Measurements from ENCODE around the gene HIF1A.

HIF1A gene

DNA sequence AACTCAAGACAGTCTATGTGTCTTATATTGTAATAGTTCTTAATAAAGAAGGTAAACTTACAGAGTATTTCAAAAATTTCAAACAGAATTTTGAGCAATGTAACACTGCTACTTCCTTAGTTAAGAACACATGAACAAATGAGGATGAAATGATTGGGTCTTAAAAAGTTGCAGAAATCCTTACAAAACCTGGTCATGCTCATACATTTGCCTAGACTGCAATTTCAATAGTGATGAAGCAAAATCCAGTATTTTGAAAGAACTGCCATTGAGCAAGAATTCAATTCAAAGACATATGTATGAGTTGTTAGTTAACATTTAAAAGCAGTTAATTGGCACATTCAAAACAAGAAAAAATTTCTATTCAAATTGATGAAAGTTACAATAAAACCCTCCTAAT is 17.8 kb upstream of the HIF1A start:
- Histone ChIP-seq H3K36me3 (ENCODE audit: insufficient read depth, low read length) (no peaks in the 10 kb centered on the region), H3K4me3 (ENCODE audit: low read depth in 1 of 2, low read length in 2 of 2) (no peak overlapping the region), H3K9me3 (ENCODE audit: low read length) (no peaks in the 10 kb centered on the region), H3K4me1 (ENCODE audit: insufficient read depth, low read length) (no peaks in the 10 kb centered on the region), H3K27me3 (ENCODE audit: control insufficient read depth in 1 of 2, insufficient read depth in 2 of 2, low read length in 2 of 2) (no peaks in the 10 kb centered on the region), H3K27ac (ENCODE audit: low read depth, low read length) (no peak overlapping the region), H3K9ac (ENCODE audit: low read length) (no peak overlapping the region)

DNA sequence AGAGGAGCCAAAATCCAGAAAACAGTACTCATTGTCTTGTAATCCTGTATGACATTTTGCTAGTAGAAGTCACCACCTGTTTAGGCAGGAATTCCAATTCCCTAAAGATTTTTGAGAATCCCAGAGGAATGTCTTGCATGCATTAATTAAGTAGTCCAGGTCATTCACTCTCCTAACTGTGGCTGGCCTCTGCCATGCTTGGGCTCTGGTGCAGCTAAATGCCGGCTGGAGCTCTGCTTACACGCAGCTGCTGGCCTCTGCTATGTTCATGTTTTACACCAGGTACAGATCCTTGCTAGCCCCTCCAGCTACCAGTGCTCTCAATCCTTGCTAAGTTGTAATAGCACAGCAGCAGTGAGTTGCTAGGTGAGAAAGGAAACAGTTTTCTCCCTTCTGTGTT is 16.3 kb upstream of the HIF1A start:
- Histone ChIP-seq H3K36me3 (ENCODE audit: insufficient read depth, low read length) (no peaks in the 10 kb centered on the region), H3K9me3 (ENCODE audit: low read length) (no peaks in the 10 kb centered on the region), H3K9ac (ENCODE audit: low read length) (no peak overlapping the region), H3K4me3 (ENCODE audit: low read depth in 1 of 2, low read length in 2 of 2) (no peak overlapping the region), H3K27me3 (ENCODE audit: control insufficient read depth in 1 of 2, insufficient read depth in 2 of 2, low read length in 2 of 2) (no peaks in the 10 kb centered on the region), H3K4me1 (ENCODE audit: insufficient read depth, low read length) (no peaks in the 10 kb centered on the region), H3K27ac (ENCODE audit: low read depth, low read length) (no peak overlapping the region)

DNA sequence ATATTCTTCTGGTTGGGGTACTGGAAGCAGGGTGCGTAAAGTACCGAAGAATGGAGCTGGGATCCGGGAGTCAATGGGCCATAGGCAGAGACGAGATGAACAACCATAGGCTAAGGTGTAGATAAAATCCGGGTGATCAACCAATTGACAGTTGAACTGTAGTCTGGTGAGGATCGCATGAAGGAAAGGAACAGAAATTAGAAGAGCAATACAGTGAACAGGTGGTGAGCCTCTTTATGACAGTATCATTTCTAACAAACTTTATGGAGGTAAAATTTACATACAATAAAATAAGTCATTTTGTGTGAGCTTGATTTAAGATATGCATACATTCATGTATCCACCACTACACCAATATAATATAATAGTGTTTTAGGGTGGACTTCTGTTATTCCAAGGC is 13.9 kb upstream of the HIF1A start:
- no peaks in the 10 kb centered on the region for H3K9me3 ChIP-seq (ENCODE audit: low read length)
- no peak overlapping the region for H3K9ac ChIP-seq (ENCODE audit: low read length)
- H3K4me1 ChIP-seq (ENCODE audit: insufficient read depth, low read length), result no peaks in the 10 kb centered on the region
- no peaks in the 10 kb centered on the region for H3K27me3 ChIP-seq (ENCODE audit: control insufficient read depth in 1 of 2, insufficient read depth in 2 of 2, low read length in 2 of 2)
- H3K36me3 ChIP-seq (ENCODE audit: insufficient read depth, low read length), result no peaks in the 10 kb centered on the region
- no peak overlapping the region for H3K27ac ChIP-seq (ENCODE audit: low read depth, low read length)
- no peak overlapping the region for H3K4me3 ChIP-seq (ENCODE audit: low read depth in 1 of 2, low read length in 2 of 2)

DNA sequence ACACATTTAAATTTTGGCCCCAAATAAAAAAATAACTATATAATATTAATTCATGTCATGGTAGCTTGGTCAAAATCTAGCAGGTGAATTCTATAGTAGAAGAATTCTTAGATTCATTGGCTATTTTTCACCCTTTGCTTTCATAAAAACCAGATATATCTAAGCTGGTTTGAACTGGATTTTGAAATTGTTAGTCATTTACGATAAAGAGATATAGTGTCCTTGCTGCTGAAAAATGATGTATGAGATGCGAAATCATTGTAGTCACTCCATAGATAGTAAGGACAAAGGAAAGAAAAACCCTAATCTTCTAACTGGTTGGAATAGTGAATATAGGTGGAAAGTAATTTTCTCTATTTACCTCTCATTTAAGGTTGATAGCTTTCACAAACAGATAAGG is 12.2 kb upstream of the HIF1A start:
- no peak overlapping the region for H3K9ac ChIP-seq (ENCODE audit: low read length)
- H3K27ac ChIP-seq (ENCODE audit: low read depth, low read length), result no peak overlapping the region
- H3K9me3 ChIP-seq (ENCODE audit: low read length), result no peaks in the 10 kb centered on the region
- no peak overlapping the region for H3K4me3 ChIP-seq (ENCODE audit: low read depth in 1 of 2, low read length in 2 of 2)
- no peaks in the 10 kb centered on the region for H3K4me1 ChIP-seq (ENCODE audit: insufficient read depth, low read length)
- H3K27me3 ChIP-seq (ENCODE audit: control insufficient read depth in 1 of 2, insufficient read depth in 2 of 2, low read length in 2 of 2), result no peaks in the 10 kb centered on the region
- no peaks in the 10 kb centered on the region for H3K36me3 ChIP-seq (ENCODE audit: insufficient read depth, low read length)

DNA sequence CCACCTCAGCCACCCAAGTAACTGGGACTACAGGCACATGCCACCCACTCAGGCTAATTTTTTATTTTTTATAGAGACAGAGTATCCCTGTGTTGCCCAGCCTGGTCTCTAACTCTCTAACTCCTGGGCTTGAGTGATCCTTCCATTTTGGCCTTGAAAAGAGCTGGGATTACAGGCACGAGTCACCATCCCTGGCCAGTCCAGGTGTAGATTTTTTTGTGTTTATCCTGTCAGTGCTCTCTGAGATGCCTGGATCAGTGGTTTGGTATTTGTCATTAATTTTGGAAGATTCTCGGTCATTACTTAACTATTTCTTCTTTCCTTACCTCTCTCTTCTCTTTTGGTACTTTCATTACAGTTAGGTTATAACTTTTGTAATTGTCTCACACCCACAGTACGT is 5.3 kb upstream of the HIF1A start:
- H3K27me3 ChIP-seq (ENCODE audit: control insufficient read depth in 1 of 2, insufficient read depth in 2 of 2, low read length in 2 of 2), result no peaks in the 10 kb centered on the region
- no peak overlapping the region for H3K27ac ChIP-seq (ENCODE audit: low read depth, low read length)
- peaks cover 3% of the 10 kb centered on the region for H3K4me1 ChIP-seq (ENCODE audit: insufficient read depth, low read length)
- H3K36me3 ChIP-seq (ENCODE audit: insufficient read depth, low read length), result no peaks in the 10 kb centered on the region
- no peak overlapping the region for H3K4me3 ChIP-seq (ENCODE audit: low read depth in 1 of 2, low read length in 2 of 2)
- no peak overlapping the region for H3K9ac ChIP-seq (ENCODE audit: low read length)
- no peaks in the 10 kb centered on the region for H3K9me3 ChIP-seq (ENCODE audit: low read length)

DNA sequence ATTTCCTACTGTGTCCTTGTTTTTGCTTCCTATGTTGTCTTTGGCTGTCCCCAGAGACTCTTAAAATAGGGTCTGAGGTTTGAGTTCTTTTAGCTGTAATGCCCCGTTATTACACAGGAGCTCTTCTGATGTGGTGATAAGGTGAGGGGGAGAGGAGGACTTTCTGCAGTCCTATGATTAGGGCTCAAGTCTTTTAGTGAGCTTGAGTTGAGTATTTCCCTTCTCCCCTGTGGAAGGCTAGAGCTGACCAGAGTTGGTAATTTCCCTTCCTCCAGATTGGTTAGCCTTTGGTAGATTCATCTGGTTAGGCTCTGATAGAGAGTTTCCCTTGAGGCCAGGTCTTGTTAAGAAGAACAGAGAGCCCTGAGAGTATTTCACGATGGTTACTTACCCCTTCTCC is 4.3 kb upstream of the HIF1A start:
- Histone ChIP-seq H3K4me1 (ENCODE audit: insufficient read depth, low read length) (peaks cover 3% of the 10 kb centered on the region), H3K27ac (ENCODE audit: low read depth, low read length) (no peak overlapping the region), H3K4me3 (ENCODE audit: low read depth in 1 of 2, low read length in 2 of 2) (no peak overlapping the region), H3K27me3 (ENCODE audit: control insufficient read depth in 1 of 2, insufficient read depth in 2 of 2, low read length in 2 of 2) (no peaks in the 10 kb centered on the region), H3K9ac (ENCODE audit: low read length) (no peak overlapping the region), H3K9me3 (ENCODE audit: low read length) (no peaks in the 10 kb centered on the region), H3K36me3 (ENCODE audit: insufficient read depth, low read length) (no peaks in the 10 kb centered on the region)

DNA sequence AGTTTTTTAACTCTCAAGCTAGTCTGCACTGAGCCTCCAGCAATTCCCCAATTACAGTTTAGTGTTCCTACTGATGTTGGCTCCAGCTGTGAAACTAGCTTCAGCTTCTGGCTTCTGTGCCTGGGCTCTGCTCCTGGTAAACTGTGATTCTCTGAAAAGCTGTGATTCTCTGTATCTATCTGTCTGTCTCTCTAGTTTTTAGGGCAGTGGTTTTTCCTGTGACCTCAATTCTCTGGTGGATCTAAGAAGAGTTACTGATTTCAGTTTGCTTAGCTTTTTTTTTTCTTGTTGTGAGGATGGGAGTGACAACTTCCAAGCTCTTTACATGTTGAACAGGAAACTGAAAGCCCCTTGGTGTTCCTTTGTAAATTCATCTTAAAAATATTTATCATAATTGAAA is 3.8 kb upstream of the HIF1A start:
- H3K4me1 ChIP-seq (ENCODE audit: insufficient read depth, low read length), result peaks cover 3% of the 10 kb centered on the region
- H3K36me3 ChIP-seq (ENCODE audit: insufficient read depth, low read length), result no peaks in the 10 kb centered on the region
- no peaks in the 10 kb centered on the region for H3K27me3 ChIP-seq (ENCODE audit: control insufficient read depth in 1 of 2, insufficient read depth in 2 of 2, low read length in 2 of 2)
- H3K4me3 ChIP-seq (ENCODE audit: low read depth in 1 of 2, low read length in 2 of 2), result no peak overlapping the region
- H3K9me3 ChIP-seq (ENCODE audit: low read length), result no peaks in the 10 kb centered on the region
- no peak overlapping the region for H3K27ac ChIP-seq (ENCODE audit: low read depth, low read length)
- no peak overlapping the region for H3K9ac ChIP-seq (ENCODE audit: low read length)

DNA sequence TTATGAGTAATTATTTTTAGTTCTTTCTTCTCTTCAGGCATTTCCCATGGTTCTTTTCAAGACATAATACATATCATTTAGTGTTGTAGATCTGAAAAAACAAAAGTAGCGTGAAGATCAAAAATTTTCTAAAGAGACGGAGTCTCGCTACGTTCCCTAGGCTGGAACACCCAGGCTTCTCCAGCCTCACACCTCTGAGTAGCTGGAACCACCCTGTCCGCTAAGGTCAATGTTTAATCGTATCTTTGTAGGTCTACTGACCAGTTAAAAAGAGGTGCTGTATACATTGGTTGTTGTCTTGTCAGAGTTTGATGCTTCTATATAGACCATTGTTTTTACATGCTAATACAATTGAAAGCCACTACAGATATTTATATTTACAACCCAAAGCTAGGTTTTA is 1.3 kb upstream of the HIF1A start:
- Histone ChIP-seq H3K4me1 (ENCODE audit: insufficient read depth, low read length) (peaks cover 22% of the 10 kb centered on the region), H3K9ac (ENCODE audit: low read length) (no peak overlapping the region), H3K36me3 (ENCODE audit: insufficient read depth, low read length) (no peaks in the 10 kb centered on the region), H3K9me3 (ENCODE audit: low read length) (no peaks in the 10 kb centered on the region), H3K27ac (ENCODE audit: low read depth, low read length) (no peak overlapping the region), H3K27me3 (ENCODE audit: control insufficient read depth in 1 of 2, insufficient read depth in 2 of 2, low read length in 2 of 2) (no peaks in the 10 kb centered on the region), H3K4me3 (ENCODE audit: low read depth in 1 of 2, low read length in 2 of 2) (no peak overlapping the region)

DNA sequence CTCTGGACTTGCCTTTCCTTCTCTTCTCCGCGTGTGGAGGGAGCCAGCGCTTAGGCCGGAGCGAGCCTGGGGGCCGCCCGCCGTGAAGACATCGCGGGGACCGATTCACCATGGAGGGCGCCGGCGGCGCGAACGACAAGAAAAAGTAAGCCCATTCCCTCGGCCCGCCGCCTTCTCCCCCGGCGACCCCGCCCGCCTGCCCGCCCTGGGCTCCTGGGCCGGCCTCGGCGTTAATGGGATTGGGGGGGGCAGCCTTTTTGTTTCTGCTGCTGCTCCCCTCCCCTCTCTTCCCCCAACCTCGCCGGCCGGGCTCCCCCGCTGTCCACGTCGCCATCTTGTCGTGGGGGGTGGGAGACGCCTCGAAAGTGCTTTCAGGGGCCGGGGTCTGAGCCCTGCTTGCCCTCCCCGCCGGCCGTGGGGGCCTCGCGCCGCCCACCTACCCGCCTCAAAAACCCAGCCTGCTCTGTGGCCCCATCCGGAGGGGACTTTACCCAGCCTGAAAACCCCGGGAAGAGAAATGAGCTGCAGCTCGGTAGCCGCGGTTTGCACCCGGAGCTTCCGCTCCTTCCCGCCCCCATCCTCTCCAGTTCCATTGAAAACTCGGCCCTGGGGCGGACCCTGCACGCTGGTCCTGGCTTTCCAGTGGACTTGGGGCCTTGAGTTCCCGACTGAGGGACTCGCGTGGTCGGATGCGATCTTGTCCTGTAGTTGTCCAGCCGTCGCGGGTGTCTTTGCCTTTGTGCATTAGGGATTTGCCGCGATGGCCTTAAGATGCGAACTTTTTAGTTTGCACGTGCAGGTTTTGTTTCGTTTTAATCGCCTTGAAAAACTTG is 598 bp downstream of the HIF1A start:
- Histone ChIP-seq H3K36me3 (ENCODE audit: insufficient read depth, low read length) (no peaks in the 10 kb centered on the region), H3K4me1 (ENCODE audit: insufficient read depth, low read length) (peaks cover 22% of the 10 kb centered on the region), H3K27ac (ENCODE audit: low read depth, low read length) (peak overlapping the region; percentile 96), H3K27me3 (ENCODE audit: control insufficient read depth in 1 of 2, insufficient read depth in 2 of 2, low read length in 2 of 2) (no peaks in the 10 kb centered on the region), H3K4me3 (ENCODE audit: low read depth in 1 of 2, low read length in 2 of 2) (peak overlapping the region; percentile 93 to 97), H3K9me3 (ENCODE audit: low read length) (no peaks in the 10 kb centered on the region), H3K9ac (ENCODE audit: low read length) (peak overlapping the region; percentile 64)

DNA sequence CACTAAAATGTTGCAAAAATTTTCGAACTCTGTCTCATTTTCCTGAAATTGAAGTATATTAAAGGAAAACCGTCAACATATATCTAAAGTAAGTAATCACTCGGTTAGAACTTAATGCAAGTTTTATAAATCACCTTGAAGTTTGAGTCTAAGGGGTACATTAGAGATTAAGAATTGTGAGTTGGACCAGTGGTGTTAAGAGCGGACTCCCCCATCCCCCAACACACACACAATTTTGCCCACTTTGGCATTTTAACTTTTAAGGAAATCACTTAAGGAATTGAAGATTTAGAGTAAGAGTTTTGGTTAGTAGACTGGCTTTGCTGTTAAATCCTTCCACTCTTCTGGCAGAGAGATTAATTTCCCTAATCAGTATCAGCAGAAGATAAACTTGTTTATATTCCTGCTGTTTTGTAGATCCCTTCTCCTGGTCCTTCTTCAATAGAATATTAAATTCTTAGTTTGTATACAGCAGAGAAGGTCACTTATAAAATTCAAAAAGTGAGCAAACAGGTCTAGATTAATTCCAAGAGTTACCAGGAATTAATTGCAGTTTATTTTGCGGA is 1.5 kb downstream of the HIF1A start:
- H3K36me3 ChIP-seq (ENCODE audit: insufficient read depth, low read length), result no peaks in the 10 kb centered on the region
- no peaks in the 10 kb centered on the region for H3K27me3 ChIP-seq (ENCODE audit: control insufficient read depth in 1 of 2, insufficient read depth in 2 of 2, low read length in 2 of 2)
- no peaks in the 10 kb centered on the region for H3K9me3 ChIP-seq (ENCODE audit: low read length)
- no peak overlapping the region for H3K9ac ChIP-seq (ENCODE audit: low read length)
- peak overlapping the region; percentile 93 to 97 for H3K4me3 ChIP-seq (ENCODE audit: low read depth in 1 of 2, low read length in 2 of 2)
- peaks cover 22% of the 10 kb centered on the region for H3K4me1 ChIP-seq (ENCODE audit: insufficient read depth, low read length)
- no peak overlapping the region for H3K27ac ChIP-seq (ENCODE audit: low read depth, low read length)

DNA sequence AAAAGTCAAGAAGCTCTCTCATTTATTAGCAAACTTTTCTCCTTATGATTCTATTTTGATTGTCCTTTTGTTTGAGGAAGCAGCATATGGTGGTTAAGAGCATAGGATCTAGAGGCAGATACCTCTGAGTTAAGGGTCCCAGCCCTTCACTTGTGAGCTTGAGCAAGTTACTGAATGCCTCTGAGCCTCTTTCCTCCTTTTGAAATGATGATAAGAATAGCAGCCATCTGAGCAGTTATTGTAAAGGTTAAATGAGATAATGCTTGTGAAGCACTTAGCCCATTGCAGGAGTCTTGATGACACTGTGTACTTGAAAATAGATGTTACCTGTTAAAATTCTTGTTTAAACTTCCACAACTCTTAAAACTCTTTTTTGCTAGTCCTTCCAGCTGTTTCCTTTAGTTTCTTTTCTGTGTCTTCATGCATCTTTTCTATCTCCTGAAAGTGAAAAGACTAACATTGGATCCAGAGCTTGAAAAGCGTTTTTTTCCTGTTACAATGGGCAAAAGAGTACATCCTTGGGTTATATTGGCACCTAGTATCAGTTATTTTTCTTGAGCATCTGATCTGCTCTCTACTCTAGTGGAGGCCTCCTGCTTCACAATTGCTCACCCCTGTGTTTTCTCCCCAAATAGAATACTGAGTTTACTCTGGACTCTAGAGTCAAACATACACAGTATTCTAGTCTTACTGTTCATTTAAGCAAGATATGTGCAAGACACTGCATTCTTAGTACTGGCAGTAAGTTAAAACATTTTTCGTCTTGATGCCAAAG is 3.1 kb downstream of the HIF1A start:
- no peak overlapping the region for H3K9ac ChIP-seq (ENCODE audit: low read length)

More for the DNA sequence above, 3.1 kb downstream of the HIF1A start:
- Histone ChIP-seq H3K27ac (ENCODE audit: low read depth, low read length) (no peak overlapping the region), H3K27me3 (ENCODE audit: control insufficient read depth in 1 of 2, insufficient read depth in 2 of 2, low read length in 2 of 2) (no peaks in the 10 kb centered on the region), H3K36me3 (ENCODE audit: insufficient read depth, low read length) (no peaks in the 10 kb centered on the region), H3K4me3 (ENCODE audit: low read depth in 1 of 2, low read length in 2 of 2) (no peak overlapping the region), H3K9me3 (ENCODE audit: low read length) (no peaks in the 10 kb centered on the region), H3K4me1 (ENCODE audit: insufficient read depth, low read length) (peaks cover 30% of the 10 kb centered on the region)
